ENCODE measurements around the gene DCTN5.
A peak's percentile ranks its signal among the peaks of the same experiment; 100 is the strongest.

The DCTN5 gene

GRCh38 chr16:23663918-23664317, 22.7 kb downstream of the DCTN5 start:
- DNase-seq (ENCODE audit: low read depth in 2 of 2): no peak

GRCh38 chr16:23666571-23667354, 25.5 kb downstream of the DCTN5 start:
- no peak for DNase-seq (ENCODE audit: low read depth in 2 of 2)

GRCh38 chr16:23667355-23667659, 26.0 kb downstream of the DCTN5 start:
- no peak for DNase-seq (ENCODE audit: low read depth in 2 of 2)

GRCh38 chr16:23668225-23668624, 27.0 kb downstream of the DCTN5 start:
- DNase-seq (ENCODE audit: low read depth in 2 of 2): no peak

GRCh38 chr16:23668873-23669272, 27.6 kb downstream of the DCTN5 start:
- no peak for DNase-seq (ENCODE audit: low read depth in 2 of 2)

- DNase-seq (ENCODE audit: low read depth in 2 of 2): peak in 1 of 2 donors; percentile 8
Observed at GRCh38 chr16:23670137-23670776, 29.0 kb downstream of the DCTN5 start.

GRCh38 chr16:23673971-23674614, 32.8 kb downstream of the DCTN5 start:
- no peak for DNase-seq (ENCODE audit: low read depth in 2 of 2)

- DNase-seq (ENCODE audit: low read depth in 2 of 2): no peak
Observed at GRCh38 chr16:23676924-23677480, 35.7 kb downstream of the DCTN5 start.

GRCh38 chr16:23678430-23679273, 37.4 kb downstream of the DCTN5 start, which contains the start of gene PLK1:
PLK1 (plus strand) TSS chr16:23678889; CDS start chr16:23678933, 44 bp downstream.
- DNase-seq (ENCODE audit: low read depth in 2 of 2): peak; percentile 26 to 51

GRCh38 chr16:23679274-23679985, 38.2 kb downstream of the DCTN5 start:
- no peak for DNase-seq (ENCODE audit: low read depth in 2 of 2)

- no peak for DNase-seq (ENCODE audit: low read depth in 2 of 2)
Observed at GRCh38 chr16:23679986-23680336, 38.7 kb downstream of the DCTN5 start.

- DNase-seq (ENCODE audit: low read depth in 2 of 2): no peak
Observed at GRCh38 chr16:23682181-23682580, 40.9 kb downstream of the DCTN5 start.

- no peak for DNase-seq (ENCODE audit: low read depth in 2 of 2)
Observed at GRCh38 chr16:23683487-23683886, 42.2 kb downstream of the DCTN5 start.

- no peak for DNase-seq (ENCODE audit: low read depth in 2 of 2)
Observed at GRCh38 chr16:23687034-23687808, 46.0 kb downstream of the DCTN5 start.

GRCh38 chr16:23689442-23690187, 48.3 kb downstream of the DCTN5 start:
- no peak for DNase-seq (ENCODE audit: low read depth in 2 of 2)

- no peak for DNase-seq (ENCODE audit: low read depth in 2 of 2)
Observed at GRCh38 chr16:23690771-23691482, 49.7 kb downstream of the DCTN5 start.

GRCh38 chr16:23691483-23692189, 50.4 kb downstream of the DCTN5 start:
- no peak for DNase-seq (ENCODE audit: low read depth in 2 of 2)

GRCh38 chr16:23692190-23692837, 51.0 kb downstream of the DCTN5 start:
- no peak for DNase-seq (ENCODE audit: low read depth in 2 of 2)
